NCI-H1105 treated with DMSO at 0.1 percent for 48 hours (cell line): ENCODE data around the gene LMLN.
"Not testable (repeated sequence)": the region's sequence is repeated elsewhere in the genome, so short reads cannot be mapped to it uniquely, and the experiment has no call there.

ENCODE experiments used
- DNase-seq: peaks from one replicate; lab custom pipeline; 2025; lab: John Stamatoyannopoulos, UW

Gene LMLN, protein sequence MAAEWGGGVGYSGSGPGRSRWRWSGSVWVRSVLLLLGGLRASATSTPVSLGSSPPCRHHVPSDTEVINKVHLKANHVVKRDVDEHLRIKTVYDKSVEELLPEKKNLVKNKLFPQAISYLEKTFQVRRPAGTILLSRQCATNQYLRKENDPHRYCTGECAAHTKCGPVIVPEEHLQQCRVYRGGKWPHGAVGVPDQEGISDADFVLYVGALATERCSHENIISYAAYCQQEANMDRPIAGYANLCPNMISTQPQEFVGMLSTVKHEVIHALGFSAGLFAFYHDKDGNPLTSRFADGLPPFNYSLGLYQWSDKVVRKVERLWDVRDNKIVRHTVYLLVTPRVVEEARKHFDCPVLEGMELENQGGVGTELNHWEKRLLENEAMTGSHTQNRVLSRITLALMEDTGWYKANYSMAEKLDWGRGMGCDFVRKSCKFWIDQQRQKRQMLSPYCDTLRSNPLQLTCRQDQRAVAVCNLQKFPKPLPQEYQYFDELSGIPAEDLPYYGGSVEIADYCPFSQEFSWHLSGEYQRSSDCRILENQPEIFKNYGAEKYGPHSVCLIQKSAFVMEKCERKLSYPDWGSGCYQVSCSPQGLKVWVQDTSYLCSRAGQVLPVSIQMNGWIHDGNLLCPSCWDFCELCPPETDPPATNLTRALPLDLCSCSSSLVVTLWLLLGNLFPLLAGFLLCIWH

DNA sequence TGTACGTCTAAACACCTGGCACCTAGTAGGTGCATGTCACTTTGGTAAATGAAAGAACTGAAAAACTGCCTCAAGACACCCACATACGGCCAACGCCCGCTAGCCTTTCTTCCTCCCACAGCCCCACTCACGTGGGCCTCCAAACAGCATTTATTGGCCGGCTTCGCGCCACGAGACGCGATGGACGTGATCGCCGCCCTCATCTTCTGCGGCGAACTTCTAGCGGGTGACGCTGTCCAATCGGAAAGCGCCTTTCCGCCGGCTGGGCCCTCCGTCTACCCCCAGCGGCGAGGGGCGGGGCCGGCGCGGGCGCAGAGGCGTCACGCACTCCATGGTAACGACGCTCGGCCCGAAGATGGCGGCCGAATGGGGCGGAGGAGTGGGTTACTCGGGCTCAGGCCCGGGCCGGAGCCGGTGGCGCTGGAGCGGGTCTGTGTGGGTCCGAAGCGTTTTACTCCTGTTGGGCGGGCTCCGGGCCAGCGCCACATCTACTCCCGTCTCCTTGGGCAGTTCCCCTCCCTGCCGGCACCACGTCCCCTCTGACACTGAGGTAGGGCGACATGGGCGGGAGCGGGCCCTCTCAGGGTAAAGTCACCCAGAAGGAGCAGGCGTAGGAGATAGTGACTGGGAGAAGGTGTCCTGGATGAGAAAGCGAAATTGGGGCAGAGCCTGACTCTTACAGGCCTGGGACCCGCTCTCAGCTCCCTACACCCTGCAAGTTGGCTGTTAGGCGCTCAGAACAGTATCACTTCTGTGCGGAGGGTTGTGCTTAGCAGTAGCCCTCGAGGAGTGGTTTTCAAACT is at the start of gene LMLN:
LMLN (plus strand) TSS at position 327 of the 803 bp plus-strand sequence; CDS start at position 356, 29 bp downstream.
- DNase-seq = peak; percentile 99

DNA sequence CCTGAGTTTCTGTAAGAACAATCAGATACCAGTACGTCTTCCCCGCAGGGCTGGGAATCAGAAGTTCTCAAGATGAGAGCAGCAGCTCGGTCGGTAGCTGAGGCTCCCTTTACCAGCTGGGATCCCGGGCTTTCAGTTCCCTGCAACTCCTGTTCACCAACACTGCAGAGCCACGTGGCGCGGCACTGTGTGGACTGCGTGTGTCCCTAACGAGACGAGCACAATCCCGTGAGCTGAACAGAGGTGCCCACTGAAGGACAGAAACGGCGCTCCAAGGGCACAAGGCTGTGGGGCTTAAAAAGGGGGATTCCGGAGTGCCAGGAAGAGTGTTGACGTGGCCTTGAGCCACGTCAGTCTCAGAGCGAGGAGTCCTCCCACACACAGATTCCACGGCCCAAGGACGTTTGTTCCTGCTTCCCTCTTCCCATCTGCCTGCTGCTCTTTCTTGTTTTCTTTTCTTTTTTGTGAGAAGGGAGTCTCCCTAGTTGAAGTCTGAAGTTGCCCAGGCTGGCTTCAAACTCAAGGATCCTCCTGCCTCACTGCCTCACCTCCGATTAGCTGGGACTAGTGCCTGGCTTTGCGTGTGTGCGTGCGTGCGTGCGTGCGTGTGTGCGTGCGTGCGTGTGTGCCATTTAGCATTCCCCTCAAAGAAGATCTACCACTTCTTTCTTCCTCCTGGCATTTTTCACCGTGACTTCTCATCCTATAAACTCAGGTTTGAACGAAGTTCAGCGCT is 47.1 kb upstream of the LMLN start:
- no peak for DNase-seq

DNA sequence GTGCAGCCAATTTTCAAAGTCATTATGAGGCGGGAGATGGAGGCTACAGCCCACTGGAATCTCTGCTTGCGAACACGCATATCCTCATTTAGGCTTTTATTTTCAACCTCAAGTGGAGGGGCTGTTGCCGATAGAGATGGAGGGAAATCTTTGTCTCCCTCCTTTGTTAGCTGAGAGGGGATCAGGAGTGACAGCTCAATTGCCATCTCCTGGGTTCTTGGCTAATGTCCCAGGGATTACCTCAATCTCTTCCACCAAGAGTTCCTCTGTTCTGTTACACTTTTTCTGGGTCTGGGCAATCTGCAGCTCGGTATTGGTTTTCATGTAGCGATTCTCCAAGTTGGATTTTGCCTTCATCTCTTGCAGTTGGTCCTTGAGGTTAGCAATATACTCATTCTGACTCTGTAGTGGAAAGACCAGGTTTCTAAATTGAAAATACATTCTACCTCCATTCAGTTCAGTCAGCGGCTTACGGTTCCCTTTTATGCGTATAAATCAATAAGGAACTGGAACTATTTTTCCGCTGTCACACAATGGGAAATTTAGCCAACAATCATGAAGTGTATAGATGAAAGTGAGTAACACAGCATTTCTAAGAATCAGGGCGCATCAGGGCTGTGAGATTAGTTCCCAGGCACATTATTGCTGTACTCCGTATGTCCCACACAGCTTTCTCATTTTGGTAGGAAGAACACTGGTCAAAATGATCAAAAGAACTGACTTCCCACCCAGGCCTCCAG is 46.2 kb upstream of the LMLN start:
- DNase-seq = peak; percentile 11

GRCh38 chr3:197921429-197922275 is 38.4 kb upstream of the LMLN start:
- DNase-seq = not testable (repeated sequence)

- DNase-seq = no peak
Observed at GRCh38 chr3:197926418-197926817, 33.6 kb upstream of the LMLN start.

DNA sequence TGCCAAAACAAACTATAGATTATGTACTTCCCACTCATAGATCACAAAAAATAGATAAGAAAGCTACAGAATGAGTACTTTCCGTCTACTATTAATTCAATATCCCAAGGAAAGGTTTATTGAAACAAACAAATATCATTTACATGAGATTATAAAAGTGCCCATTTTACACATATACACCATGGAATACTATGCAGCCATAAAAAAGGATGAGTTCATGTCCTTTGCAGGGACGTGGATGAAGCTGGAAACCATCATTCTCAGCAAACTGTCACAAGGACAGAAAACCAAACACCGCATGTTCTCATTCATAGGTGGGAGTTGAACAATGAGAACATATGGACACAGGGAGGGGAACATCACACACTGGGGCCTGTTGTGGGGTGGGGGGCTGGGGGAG is 32.4 kb upstream of the LMLN start:
- DNase-seq = not testable (repeated sequence)

- DNase-seq = peak; percentile 39
Observed at GRCh38 chr3:197936819-197937384, 23.1 kb upstream of the LMLN start.

DNA sequence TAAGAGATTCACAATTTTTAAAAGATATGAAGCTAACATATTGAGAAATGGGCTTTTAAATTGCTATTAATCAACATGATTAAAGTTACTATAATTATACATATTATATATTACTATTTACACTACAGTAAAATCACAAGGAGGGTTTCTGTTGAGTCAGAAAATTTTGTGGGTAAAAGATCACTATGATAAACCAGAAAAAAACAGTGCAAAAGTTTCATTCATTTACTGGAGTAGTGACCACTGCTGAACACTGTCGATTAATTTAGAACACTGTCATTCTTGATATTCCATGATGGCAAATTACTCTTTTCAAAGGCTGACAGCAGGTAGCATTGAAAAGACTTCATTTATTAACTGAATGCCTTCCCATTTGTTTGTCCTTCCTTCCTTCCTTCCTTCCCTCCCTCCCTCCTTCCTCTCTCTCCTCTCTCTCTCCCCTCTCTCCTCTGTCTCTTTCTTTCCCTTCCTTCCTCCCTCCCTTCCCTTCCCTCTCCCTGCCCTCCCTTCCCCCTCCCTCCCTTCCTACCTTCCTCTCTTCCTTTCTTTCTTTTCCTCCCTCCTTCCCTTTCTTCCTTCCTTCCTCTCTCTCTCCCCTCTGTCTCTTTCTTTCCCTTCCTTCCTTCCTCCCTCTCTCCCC is 19.2 kb upstream of the LMLN start:
- no peak for DNase-seq

- DNase-seq = peak; percentile 59
Observed at GRCh38 chr3:197942956-197943556, 17.0 kb upstream of the LMLN start.

- DNase-seq = no peak
Observed at GRCh38 chr3:197949191-197949777, 10.7 kb upstream of the LMLN start.

DNA sequence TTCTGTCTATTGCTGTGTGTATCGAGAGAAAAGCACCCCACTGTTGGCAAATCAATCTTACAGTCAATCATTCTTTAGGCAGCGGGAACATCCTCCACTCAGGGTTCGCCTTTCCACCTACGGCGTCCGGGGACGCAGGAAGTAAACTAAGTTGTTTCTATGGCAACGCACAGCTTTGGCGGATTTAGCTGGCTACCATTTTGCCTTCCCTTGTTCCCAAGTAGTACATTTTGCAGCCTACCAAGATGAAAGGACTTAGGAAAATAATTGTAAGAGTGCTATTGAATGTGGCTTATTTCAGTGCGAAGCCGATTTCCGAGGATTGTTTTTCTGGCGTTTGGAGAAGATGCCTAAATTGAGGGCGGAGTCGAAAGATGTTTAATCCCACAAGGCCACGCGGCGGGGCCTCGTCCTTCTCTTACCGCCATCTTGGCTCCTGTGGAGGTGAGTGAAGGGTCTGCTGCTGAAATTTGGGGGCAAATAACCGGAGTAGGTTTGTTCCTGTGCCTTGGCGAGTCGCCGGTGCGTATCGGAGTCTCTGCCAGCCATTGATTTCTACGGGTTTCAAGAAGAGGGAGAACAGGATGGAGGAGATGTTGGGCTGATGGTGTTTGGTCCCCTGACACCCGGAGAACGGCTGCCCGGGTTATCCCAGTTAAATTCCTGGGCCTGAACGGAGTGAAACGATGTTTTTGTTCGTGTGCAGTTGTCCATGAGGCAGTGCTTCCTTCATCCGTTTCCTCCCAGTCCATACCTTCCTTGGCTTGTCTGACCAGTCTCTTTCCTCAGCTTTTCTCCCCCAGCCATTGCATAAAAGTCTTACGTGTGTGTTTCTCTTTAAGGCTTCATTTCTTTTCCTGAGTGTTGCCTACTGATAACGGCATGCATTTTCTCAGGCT is 10.0 kb upstream of the LMLN start, which contains the start of gene RPL35A:
RPL35A (plus strand) TSS at position 413 of the 899 bp plus-strand sequence. CDS start 778 bp downstream, outside the sequence.
- peak; percentile 98 for DNase-seq

DNA sequence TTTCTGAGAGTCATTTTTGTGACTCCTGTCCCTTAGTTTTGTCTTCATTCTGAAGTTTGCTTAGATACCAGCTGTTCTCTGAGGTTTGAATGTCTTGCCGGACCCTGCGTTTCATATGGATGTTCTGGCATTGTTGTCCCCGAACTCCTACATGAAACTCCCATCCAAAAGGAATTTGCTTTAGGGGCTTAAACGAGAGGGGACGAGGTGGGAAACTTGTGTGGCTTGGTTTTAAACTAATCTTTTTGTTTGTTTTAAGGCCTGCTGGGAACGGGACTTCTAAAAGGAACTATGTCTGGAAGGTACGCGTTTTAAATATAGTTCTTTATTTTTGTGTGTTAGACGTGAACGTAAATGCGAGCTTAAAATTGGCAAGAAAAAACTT is 9.3 kb upstream of the LMLN start:
- no peak for DNase-seq

DNA sequence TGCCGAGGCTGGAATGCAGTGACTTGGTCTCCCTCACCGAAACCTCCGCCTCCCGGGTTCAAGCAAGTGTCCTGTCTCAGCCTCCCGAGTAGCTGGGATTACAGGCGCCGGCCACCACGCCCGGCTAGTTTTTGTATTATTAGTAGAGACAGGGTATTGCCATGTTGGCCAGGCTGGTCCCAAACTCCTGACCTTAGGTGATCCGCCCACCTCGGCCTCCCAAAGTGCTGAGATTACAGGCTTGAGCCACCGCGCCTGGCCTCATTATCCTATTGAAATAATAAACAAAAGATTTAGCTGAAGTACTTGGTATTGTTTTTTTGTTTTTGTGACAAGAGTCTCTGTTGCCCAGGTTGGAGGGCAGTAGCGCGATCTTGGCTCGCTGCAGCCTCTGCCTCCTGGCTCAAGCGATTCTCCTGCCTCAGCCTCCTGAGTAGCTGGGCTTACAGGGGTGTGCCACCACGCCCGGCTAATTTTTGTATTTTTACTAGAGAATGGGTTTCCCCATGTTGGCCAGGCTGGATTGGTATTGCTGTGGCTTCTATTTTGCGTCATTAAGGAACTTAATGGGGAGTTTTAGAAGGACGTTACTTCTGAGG is 8.5 kb upstream of the LMLN start:
- DNase-seq = no peak

DNA sequence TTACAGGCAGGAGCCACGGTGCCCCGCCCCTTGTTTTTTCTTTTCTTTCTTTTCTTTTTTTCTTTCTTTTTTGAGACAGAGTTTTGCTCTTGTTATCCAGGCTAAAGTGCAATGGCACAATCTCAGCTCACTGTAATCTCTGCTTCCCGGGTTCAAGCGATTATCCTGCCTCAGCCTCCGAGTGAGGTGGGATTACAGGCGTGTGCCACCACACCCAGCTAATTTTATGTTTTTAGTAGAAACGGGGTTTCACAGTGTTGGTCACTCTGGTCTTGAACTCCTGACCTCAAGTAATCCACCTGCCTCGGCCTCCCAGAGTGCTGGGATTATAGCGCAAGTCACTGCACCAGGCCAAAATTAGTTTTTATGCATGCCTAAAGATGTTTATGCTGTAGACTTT is 7.6 kb upstream of the LMLN start:
- no peak for DNase-seq

DNA sequence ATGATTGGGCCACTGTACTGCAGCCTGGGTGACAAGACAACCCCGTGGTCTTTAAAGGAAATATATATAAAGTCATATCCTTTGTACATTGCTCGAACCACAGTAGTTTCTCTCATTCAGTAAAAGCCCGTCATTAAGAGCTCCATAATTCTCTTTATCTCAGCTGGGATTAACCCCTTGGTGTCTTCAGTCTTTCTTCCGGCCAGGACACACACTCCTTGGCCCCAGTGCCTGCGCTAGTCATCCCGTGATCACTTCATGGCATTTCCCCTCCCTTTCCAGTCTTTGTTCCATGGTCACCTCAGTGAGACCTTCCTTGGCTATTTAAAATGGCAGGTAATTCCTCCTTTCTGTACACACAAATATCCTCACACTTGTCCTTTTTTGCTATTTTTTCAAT is 6.7 kb upstream of the LMLN start:
- DNase-seq = no peak

DNA sequence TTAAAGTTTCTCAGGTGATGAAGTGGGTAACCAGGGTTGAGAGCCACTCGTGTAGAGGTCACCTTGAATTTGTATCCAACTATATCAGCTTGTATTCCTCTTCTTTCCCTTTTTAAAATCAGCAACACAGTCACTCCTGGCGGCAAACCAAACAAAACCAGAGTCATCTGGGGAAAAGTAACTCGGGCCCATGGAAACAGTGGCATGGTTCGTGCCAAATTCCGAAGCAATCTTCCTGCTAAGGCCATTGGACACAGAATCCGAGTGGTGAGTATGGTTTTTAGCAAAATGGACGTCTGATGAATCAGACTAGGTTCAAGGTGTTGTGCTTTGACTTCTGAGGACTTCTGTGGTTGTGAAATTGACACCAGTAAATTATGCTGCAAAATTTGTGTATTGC is 6.1 kb upstream of the LMLN start:
- no peak for DNase-seq

GRCh38 chr3:197955892-197956477 is 4.0 kb upstream of the LMLN start:
- no peak for DNase-seq
